Spleen (tissue), 7 donors: ENCODE data around the gene MMD.

Experiments
- POLR2A ChIP-seq, 3 donors: fragments of 450-650 bp; IDR thresholded peaks; one replicate each; pipeline ENCODE4 v1.5.1; 2017; ENCODE audit warnings: antibody characterized with exemption in 3 of 3, mild to moderate bottlenecking in 1 of 3
- TF ChIP-seq, protein P1 (sequence below), 11 experiments: fragments of 200-600 bp in 7 of 11; fragments of 450-650 bp in 4 of 11; sonication (generic) in 4 of 11; IDR thresholded peaks in 8 of 11; conservative IDR thresholded peaks in 3 of 11; 1 replicate in 7 of 11; 2 replicates in 4 of 11; pipeline versions ENCODE4 v1.4.0 to v1.8.0; 2016 to 2021; ENCODE audit warnings: antibody characterized with exemption in 11 of 11, inconsistent platforms in 4 of 11, mild to moderate bottlenecking in 1 of 11
- donor health status: DM: no; HTN: no; CAD: no; lungs with moderate emphysema.
- donor health status: DM: no; HTN: no; CAD: no.
- donor health status: DM: no; HTN: no; CAD: no.

DNA sequence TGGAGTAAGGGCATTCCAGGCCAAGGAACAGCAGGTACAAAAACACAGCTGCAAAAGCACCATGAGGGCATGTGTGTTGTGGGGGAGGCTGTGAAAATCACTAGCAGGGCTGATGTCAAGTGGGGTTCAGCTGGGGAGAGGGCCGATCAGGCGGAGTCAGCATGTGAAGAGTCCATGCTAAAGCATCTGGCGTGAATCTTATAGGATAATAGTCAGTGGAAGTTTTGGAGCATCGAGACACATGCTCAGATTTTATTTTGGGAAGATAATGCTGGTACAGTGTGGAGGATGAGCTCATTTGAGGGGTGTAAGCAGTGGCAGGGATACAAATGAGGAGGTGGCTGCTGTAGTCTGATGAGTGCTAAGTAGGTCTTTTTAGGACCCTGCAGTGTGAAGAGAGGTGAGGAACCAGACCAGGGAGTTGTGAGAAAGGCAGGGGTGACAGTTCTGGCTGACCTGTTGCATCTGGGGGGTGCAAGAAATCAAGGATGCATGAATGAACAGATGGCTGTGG is 30.3 kb downstream of the MMD start:
- TF ChIP-seq, protein P1, sequence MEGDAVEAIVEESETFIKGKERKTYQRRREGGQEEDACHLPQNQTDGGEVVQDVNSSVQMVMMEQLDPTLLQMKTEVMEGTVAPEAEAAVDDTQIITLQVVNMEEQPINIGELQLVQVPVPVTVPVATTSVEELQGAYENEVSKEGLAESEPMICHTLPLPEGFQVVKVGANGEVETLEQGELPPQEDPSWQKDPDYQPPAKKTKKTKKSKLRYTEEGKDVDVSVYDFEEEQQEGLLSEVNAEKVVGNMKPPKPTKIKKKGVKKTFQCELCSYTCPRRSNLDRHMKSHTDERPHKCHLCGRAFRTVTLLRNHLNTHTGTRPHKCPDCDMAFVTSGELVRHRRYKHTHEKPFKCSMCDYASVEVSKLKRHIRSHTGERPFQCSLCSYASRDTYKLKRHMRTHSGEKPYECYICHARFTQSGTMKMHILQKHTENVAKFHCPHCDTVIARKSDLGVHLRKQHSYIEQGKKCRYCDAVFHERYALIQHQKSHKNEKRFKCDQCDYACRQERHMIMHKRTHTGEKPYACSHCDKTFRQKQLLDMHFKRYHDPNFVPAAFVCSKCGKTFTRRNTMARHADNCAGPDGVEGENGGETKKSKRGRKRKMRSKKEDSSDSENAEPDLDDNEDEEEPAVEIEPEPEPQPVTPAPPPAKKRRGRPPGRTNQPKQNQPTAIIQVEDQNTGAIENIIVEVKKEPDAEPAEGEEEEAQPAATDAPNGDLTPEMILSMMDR (IDR thresholded peaks at IDR 0.05 in 8 of 11, conservative IDR thresholded peaks at IDR 0.05 in 3 of 11), result no peak
- TF ChIP-seq POLR2A (IDR thresholded peaks at IDR 0.05), result no peak
